GM19239 (cell line): ENCODE measurements around the gene ZCCHC2.
A peak's percentile ranks its signal among the peaks of the same experiment; 100 is the strongest.

Source experiments
- DNase-seq: peaks from one replicate; pipeline ENCODE4 v3.0.0; 2011; ENCODE audit warnings: low spot score; ENCODE audit not compliant: insufficient read length
- FAIRE-seq: peaks from 2 replicates; lab custom pipeline; 2011; peaks lifted over from hg19 to GRCh38; lab: Jason Lieb, UNC

Gene ZCCHC2

GRCh38 chr18:62522504-62523254 lies at the start of gene ZCCHC2:
TSS of gene ZCCHC2 (plus strand) at chr18:62523025. CDS start at chr18:62523425, 400 bp downstream.
- FAIRE-seq: peak; percentile 98
- DNase-seq: peak; percentile 89

- no peak for DNase-seq
- FAIRE-seq: no peak
These were observed 43.3 kb upstream of the ZCCHC2 start for GRCh38 chr18:62479574-62479973.

- no peak for DNase-seq
These were observed 41.9 kb upstream of the ZCCHC2 start for GRCh38 chr18:62480927-62481326.

GRCh38 chr18:62484941-62485340 lies 37.9 kb upstream of the ZCCHC2 start:
- FAIRE-seq (no peak), DNase-seq (no peak)

More at GRCh38 chr18:62480927-62481326, 41.9 kb upstream of the ZCCHC2 start:
- no peak for FAIRE-seq

- FAIRE-seq: no peak
- DNase-seq: no peak
These were observed 37.1 kb upstream of the ZCCHC2 start for GRCh38 chr18:62485684-62486083.

- DNase-seq (no peak), FAIRE-seq (no peak)
These were observed 36.4 kb upstream of the ZCCHC2 start for GRCh38 chr18:62486290-62486964.

- FAIRE-seq (no peak), DNase-seq (no peak)
These were observed 35.7 kb upstream of the ZCCHC2 start for GRCh38 chr18:62487161-62487560.

GRCh38 chr18:62490967-62491695 lies 31.7 kb upstream of the ZCCHC2 start:
- DNase-seq: no peak
- FAIRE-seq: no peak

- FAIRE-seq (no peak), DNase-seq (no peak)
These were observed 29.6 kb upstream of the ZCCHC2 start for GRCh38 chr18:62493033-62493862.

GRCh38 chr18:62494764-62495163 lies 28.1 kb upstream of the ZCCHC2 start:
- DNase-seq (no peak), FAIRE-seq (no peak)

- FAIRE-seq (no peak), DNase-seq (no peak)
These were observed 26.6 kb upstream of the ZCCHC2 start for GRCh38 chr18:62496262-62496661.

- no peak for FAIRE-seq
- no peak for DNase-seq
These were observed 25.5 kb upstream of the ZCCHC2 start for GRCh38 chr18:62497190-62497772.

- no peak for FAIRE-seq
- DNase-seq: no peak
These were observed 24.1 kb upstream of the ZCCHC2 start for GRCh38 chr18:62498616-62499262.

GRCh38 chr18:62499263-62499650 lies 23.6 kb upstream of the ZCCHC2 start:
- FAIRE-seq (no peak), DNase-seq (no peak)

- FAIRE-seq: no peak
- no peak for DNase-seq
These were observed 22.7 kb upstream of the ZCCHC2 start for GRCh38 chr18:62500174-62500573.

- FAIRE-seq: no peak
- DNase-seq: no peak
These were observed 21.7 kb upstream of the ZCCHC2 start for GRCh38 chr18:62500966-62501591.

GRCh38 chr18:62505669-62506494 lies 16.9 kb upstream of the ZCCHC2 start:
- FAIRE-seq (peak; percentile 96), DNase-seq (no peak)
